A549 (cell line): Measurements from ENCODE around the gene NTRK3. TPM values are rescaled to one million over a fixed set of nuclear protein-coding genes. Genes with fewer than 3 reads are reported as not detected.

Experiments used
- ATAC-seq, 2 experiments: fragments of 200-7000 bp in 1 of 2; fragments of >200 bp in 1 of 2; cut with Nextera tagmentation in 1 of 2; cut with Tn5 transposase in 1 of 2; 3 replicates each; pipeline versions ENCODE4 v1.8.0 to v1.9.1; 2018 to 2020; ENCODE audit warnings: mild to moderate bottlenecking in 1 of 2, moderate library complexity in 1 of 2
- CTCF ChIA-PET: fragments of 300-600 bp; sonication (Branson Sonifier 250); formaldehyde crosslinking; extraction: SDS; loops from one replicate; lab custom pipeline; 2021; ENCODE audit warnings: antibody characterized with exemption, inconsistent platforms; lab: Yijun Ruan, JAX
- POLR2A ChIA-PET: fragments of 350-600 bp; formaldehyde crosslinking; extraction: SDS; loops from one replicate; lab custom pipeline; 2021; ENCODE audit warnings: antibody characterized with exemption, inconsistent platforms; lab: Yijun Ruan, JAX
- DNase-seq, 2 experiments: peaks; one replicate each; pipeline versions ENCODE4 v3.0.0 to v3.0.0-alpha.2; 2011 to 2016; ENCODE audit warnings: low read depth in 1 of 2, low spot score in 1 of 2
- FAIRE-seq: peaks from 2 replicates; lab custom pipeline; 2011; peaks lifted over from hg19 to GRCh38; lab: Jason Lieb, UNC
- H3K27ac ChIP-seq, 2 experiments: fragments of >200 bp; sonication (Bioruptor Twin); formaldehyde crosslinking; 3 replicates each; pipeline ENCODE4 v1.5.1; 2016 to 2017
- H3K4me1 ChIP-seq: fragments of >200 bp; sonication (Bioruptor Twin); formaldehyde crosslinking; 3 replicates; pipeline ENCODE4 v1.6.1; 2016
- H3K4me2 ChIP-seq: fragments of >200 bp; sonication (Bioruptor Twin); formaldehyde crosslinking; 3 replicates; pipeline ENCODE4 v1.6.1; 2016
- H3K4me3 ChIP-seq: fragments of >200 bp; sonication (Bioruptor Twin); formaldehyde crosslinking; 3 replicates; pipeline ENCODE4 v1.5.1; 2016
- H3K9me3 ChIP-seq: fragments of >200 bp; sonication (Bioruptor Twin); formaldehyde crosslinking; 3 replicates; pipeline ENCODE4 v1.6.1; 2016
- ATOH8 ChIP-seq: fragments of 250-450 bp; sonication (Bioruptor Pico); IDR thresholded peaks from 2 replicates; pipeline ENCODE4 v1.5.0; 2020; ENCODE audit warnings: low read depth, mild to moderate bottlenecking, moderate library complexity
- BHLHE40 ChIP-seq: IDR thresholded peaks from 2 replicates; pipeline ENCODE4 v1.6.1; 2012; ENCODE audit warnings: low read depth, low read length, inconsistent platforms
- CHD2 ChIP-seq: fragments of 150-350 bp; IDR thresholded peaks from 2 replicates; pipeline ENCODE4 v1.6.1; 2014; ENCODE audit warnings: low read length; ENCODE audit not compliant: partially characterized antibody
- EHMT2 ChIP-seq: fragments of 200-600 bp; sonication (generic); IDR thresholded peaks from 2 replicates; pipeline ENCODE4 v1.6.1; 2016; ENCODE audit warnings: antibody characterized with exemption, low read depth, mild to moderate bottlenecking, moderate library complexity
- ELK1 ChIP-seq: fragments of 150-350 bp; IDR thresholded peaks from 2 replicates; pipeline ENCODE4 v1.6.1; 2014; ENCODE audit warnings: low read depth, mild to moderate bottlenecking, low read length
- EP300 ChIP-seq, 2 experiments: fragments of >200 bp; sonication (Bioruptor Twin); formaldehyde crosslinking; IDR thresholded peaks; 2 replicates in 1 of 2; 3 replicates in 1 of 2; pipeline ENCODE4 v1.6.1; 2016 to 2017
- ESRRA ChIP-seq: fragments of 150-350 bp; IDR thresholded peaks from 2 replicates; pipeline ENCODE4 v1.6.1; 2014; ENCODE audit warnings: mild to moderate bottlenecking, low read length, borderline replicate concordance
- HMGXB4 ChIP-seq: fragments of 250-450 bp; sonication (Bioruptor Pico); IDR thresholded peaks from 2 replicates; pipeline ENCODE4 v1.5.0; 2021; ENCODE audit warnings: mild to moderate bottlenecking, moderate library complexity, borderline replicate concordance
- HOXB13 ChIP-seq: fragments of 250-450 bp; sonication (Bioruptor Pico); IDR thresholded peaks from 2 replicates; pipeline ENCODE4 v1.5.0; 2020; ENCODE audit warnings: low read depth, mild to moderate bottlenecking, moderate library complexity
- HOXB5 ChIP-seq: fragments of 250-450 bp; sonication (Bioruptor Pico); IDR thresholded peaks from 2 replicates; pipeline ENCODE4 v1.5.0; 2020; ENCODE audit warnings: mild to moderate bottlenecking, moderate library complexity
- NPAS2 ChIP-seq: fragments of 250-450 bp; sonication (Bioruptor Pico); IDR thresholded peaks from 2 replicates; pipeline ENCODE4 v1.8.0; 2022; ENCODE audit warnings: mild to moderate bottlenecking, moderate library complexity, borderline replicate concordance
- NR3C1 ChIP-seq: fragments of >200 bp; sonication (Bioruptor Twin); formaldehyde crosslinking; IDR thresholded peaks from 3 replicates; pipeline ENCODE4 v1.6.1; 2017
- PHF8 ChIP-seq: fragments of 200-600 bp; sonication (generic); IDR thresholded peaks from 2 replicates; pipeline ENCODE4 v1.6.1; 2016; ENCODE audit warnings: low read depth, mild to moderate bottlenecking, antibody characterized with exemption, moderate library complexity, borderline replicate concordance
- POLR2AphosphoS2 ChIP-seq: conservative IDR thresholded peaks from 2 replicates; pipeline ENCODE4 v1.6.1; 2012; ENCODE audit warnings: low read length, improper control_type of control experiment, inconsistent platforms
- RAD21 ChIP-seq, 2 experiments: fragments of >200 bp in 1 of 2; sonication (Bioruptor Twin) in 1 of 2; formaldehyde crosslinking in 1 of 2; IDR thresholded peaks in 1 of 2; conservative IDR thresholded peaks in 1 of 2; 2 replicates in 1 of 2; 3 replicates in 1 of 2; pipeline ENCODE4 v1.6.1; 2012 to 2018; ENCODE audit warnings: inconsistent platforms in 1 of 2
- RARB ChIP-seq: fragments of 250-450 bp; sonication (Bioruptor Pico); IDR thresholded peaks from 2 replicates; pipeline ENCODE4 v1.8.0; 2021; ENCODE audit warnings: mild to moderate bottlenecking, moderate library complexity
- RCOR1 ChIP-seq: fragments of 150-350 bp; IDR thresholded peaks from 2 replicates; pipeline ENCODE4 v1.6.1; 2014; ENCODE audit warnings: antibody characterized with exemption, low read length, low read depth
- REST ChIP-seq: fragments of 200-600 bp; sonication (generic); IDR thresholded peaks from 2 replicates; pipeline ENCODE4 v1.6.1; 2016; ENCODE audit warnings: antibody characterized with exemption, mild to moderate bottlenecking, moderate library complexity
- SREBF2 ChIP-seq: fragments of 450-650 bp; IDR thresholded peaks from 2 replicates; pipeline ENCODE4 v1.6.1; 2014; ENCODE audit warnings: mild to moderate bottlenecking, moderate library complexity
- TP53 ChIP-seq: fragments of 250-450 bp; sonication (Bioruptor Pico); IDR thresholded peaks from 2 replicates; pipeline ENCODE4 v1.5.0; 2021; ENCODE audit warnings: mild to moderate bottlenecking, moderate library complexity
- ZC3H11A ChIP-seq: fragments of 450-650 bp; IDR thresholded peaks from 2 replicates; pipeline ENCODE4 v1.6.1; 2014; ENCODE audit warnings: antibody characterized with exemption, mild to moderate bottlenecking
- WGBS: methylation state at CpG from one replicate; pipeline ENCODE4 v1.1.6; 2017; ENCODE audit errors: missing lambda C conversion rate; 5-methylcytosine and 5-hydroxymethylcytosine counted together
- polyA plus RNA-seq, 4 experiments: library from polyadenylated mRNA; depleted of rRNA in 3 of 4; stranded (reverse); fragments of >200 nt; fragmentation: RNase III in 1 of 4; extraction: RNeasy Plus Mini Kit Qiagen cat#74134 plus additional on column Dnase treatment in 1 of 4; gene quantifications; 2 replicates in 3 of 4; 3 replicates in 1 of 4; pipeline ENCODE4 v1.2.3, GENCODE V29; 2011 to 2017

Gene NTRK3
- polyA plus RNA-seq, 2 of the 4 experiments (the other 2 are of a cell fraction), result 55.0 to 55.2 TPM

- no peak for ATAC-seq
- no peaks in the 10 kb centered on the region for H3K9me3 ChIP-seq
- no peak for DNase-seq
- CTCF ChIA-PET, result no interaction called here
- no peak overlapping the region for H3K4me2 ChIP-seq
- H3K4me1 ChIP-seq, result no peaks in the 10 kb centered on the region
- 18% methylated on average over 4 of the region's 4 CpGs for WGBS
- FAIRE-seq, result no peak
- no peak overlapping the region for H3K27ac ChIP-seq
- POLR2A ChIA-PET, result no interaction called here
- H3K4me3 ChIP-seq, result no peak overlapping the region
- TF ChIP-seq ESRRA (no peak), HMGXB4 (CRISPR knock-in tag) (no peak), POLR2AphosphoS2 (no peak), CHD2 (no peak), NR3C1 (no peak), ELK1 (no peak), NPAS2 (CRISPR knock-in tag) (no peak), RARB (CRISPR knock-in tag) (no peak), HOXB13 (no peak), HOXB5 (CRISPR knock-in tag) (no peak)
Measured at GRCh38 chr15:87850916-87851315, 405.6 kb downstream of the NTRK3 start.

GRCh38 chr15:87849181-87849580 lies 407.4 kb downstream of the NTRK3 start:
- CTCF ChIA-PET, result no interaction called here
- no peak overlapping the region for H3K4me2 ChIP-seq
- POLR2A ChIA-PET, result no interaction called here
- H3K4me3 ChIP-seq, result no peak overlapping the region
- H3K9me3 ChIP-seq, result no peaks in the 10 kb centered on the region
- no peaks in the 10 kb centered on the region for H3K4me1 ChIP-seq
- H3K27ac ChIP-seq, result no peak overlapping the region
- FAIRE-seq (no peak), ATAC-seq (no peak), DNase-seq (no peak)
- WGBS, result 34% methylated on average over 2 of the region's 2 CpGs
- TF ChIP-seq HMGXB4 (CRISPR knock-in tag) (no peak), PHF8 (no peak), SREBF2 (no peak), ZC3H11A (no peak), CHD2 (no peak), ATOH8 (no peak), EHMT2 (no peak), ESRRA (no peak), RCOR1 (no peak), EP300 (IDR thresholded peaks at IDR 0.05) (no peak), BHLHE40 (no peak), RAD21 (conservative IDR thresholded peaks at IDR 0.05 in 1 of 2, IDR thresholded peaks at IDR 0.05 in 1 of 2) (no peak), TP53 (no peak), REST (no peak)
